ENCODE data around the gene STX1A.
"Not testable (repeated sequence)": the region's sequence is repeated elsewhere in the genome, so short reads cannot be mapped to it uniquely, and the experiment has no call there.

Gene STX1A

GRCh38 chr7:73681031-73681430 is 38.4 kb downstream of the STX1A start:
- DNase-seq = no peak

- DNase-seq = no peak
Observed at GRCh38 chr7:73680501-73680900, 39.0 kb downstream of the STX1A start.

GRCh38 chr7:73679709-73680108 is 39.8 kb downstream of the STX1A start:
- DNase-seq = no peak

GRCh38 chr7:73678862-73679261 is 40.6 kb downstream of the STX1A start:
- DNase-seq = no peak

GRCh38 chr7:73676062-73676461 is 43.4 kb downstream of the STX1A start:
- DNase-seq = not testable (repeated sequence)

- no peak for DNase-seq
Observed at GRCh38 chr7:73674468-73675124, 44.9 kb downstream of the STX1A start.

GRCh38 chr7:73671857-73672445 is 47.5 kb downstream of the STX1A start:
- DNase-seq = no peak

- DNase-seq = no peak
Observed at GRCh38 chr7:73671322-73671661, 48.2 kb downstream of the STX1A start.

- DNase-seq = no peak
Observed at GRCh38 chr7:73669858-73670385, 49.5 kb downstream of the STX1A start.

- DNase-seq = no peak
Observed at GRCh38 chr7:73669288-73669701, 50.2 kb downstream of the STX1A start.

- no peak for DNase-seq
Observed at GRCh38 chr7:73668886-73669230, 50.6 kb downstream of the STX1A start.

- DNase-seq = no peak
Observed at GRCh38 chr7:73668103-73668885, 51.2 kb downstream of the STX1A start.

- DNase-seq = no peak
Observed at GRCh38 chr7:73667344-73668102, 51.9 kb downstream of the STX1A start, which contains the start of gene VPS37D. VPS37D (plus strand) TSS chr7:73667831; CDS start chr7:73667959, 128 bp downstream.

- no peak for DNase-seq
Observed at GRCh38 chr7:73663033-73663432, 56.4 kb downstream of the STX1A start.

- DNase-seq = not testable (repeated sequence)
Observed at GRCh38 chr7:73660594-73660993, 58.9 kb downstream of the STX1A start.

GRCh38 chr7:73659983-73660382 is 59.5 kb downstream of the STX1A start:
- DNase-seq = no peak

- not testable (repeated sequence) for DNase-seq
Observed at GRCh38 chr7:73655309-73655708, 64.2 kb downstream of the STX1A start.

- no peak for DNase-seq
Observed at GRCh38 chr7:73652541-73652949, 66.9 kb downstream of the STX1A start.

GRCh38 chr7:73650524-73650923 is 68.9 kb downstream of the STX1A start:
- no peak for DNase-seq

GRCh38 chr7:73649576-73649975 is 69.9 kb downstream of the STX1A start:
- DNase-seq = no peak
